ENCODE data around the gene PTPRN.

Gene PTPRN

DNA sequence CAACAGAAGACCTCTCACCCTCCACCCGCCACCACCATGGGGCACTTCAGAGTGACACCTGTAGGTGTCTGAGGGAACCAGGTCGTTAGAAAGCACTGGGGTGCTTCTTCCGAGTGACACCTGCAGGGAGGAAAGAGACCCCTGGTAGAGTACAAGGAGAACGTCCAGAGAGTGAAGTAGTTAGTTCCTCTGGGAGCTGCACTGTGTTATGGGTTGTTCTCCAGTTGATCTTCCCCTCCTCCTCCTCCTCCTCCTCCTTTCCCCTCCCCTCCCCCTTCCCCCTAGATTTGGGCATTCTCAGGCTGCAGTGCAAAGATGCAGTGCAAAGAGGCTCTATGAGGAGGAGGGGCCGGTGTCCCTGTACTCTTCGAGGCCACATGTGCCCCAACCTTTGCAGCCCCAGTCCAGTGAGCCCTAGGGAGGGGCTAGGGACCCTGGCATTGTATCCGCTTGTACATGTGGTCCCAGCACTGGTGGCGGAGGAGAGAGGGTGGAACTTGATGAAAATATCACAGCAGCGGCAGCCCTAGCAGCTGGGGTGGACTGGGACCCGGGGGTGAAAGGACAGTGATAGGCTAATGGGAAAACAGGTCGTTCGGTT, 29.2 kb downstream of the PTPRN start:
- peak overlapping the region; percentile 61 for H3K4me3 ChIP-seq (ENCODE audit: low read depth, low read length)
- no peak for TF ChIP-seq CTCF (IDR thresholded peaks at IDR 0.05; ENCODE audit: low read depth, low read length)

DNA sequence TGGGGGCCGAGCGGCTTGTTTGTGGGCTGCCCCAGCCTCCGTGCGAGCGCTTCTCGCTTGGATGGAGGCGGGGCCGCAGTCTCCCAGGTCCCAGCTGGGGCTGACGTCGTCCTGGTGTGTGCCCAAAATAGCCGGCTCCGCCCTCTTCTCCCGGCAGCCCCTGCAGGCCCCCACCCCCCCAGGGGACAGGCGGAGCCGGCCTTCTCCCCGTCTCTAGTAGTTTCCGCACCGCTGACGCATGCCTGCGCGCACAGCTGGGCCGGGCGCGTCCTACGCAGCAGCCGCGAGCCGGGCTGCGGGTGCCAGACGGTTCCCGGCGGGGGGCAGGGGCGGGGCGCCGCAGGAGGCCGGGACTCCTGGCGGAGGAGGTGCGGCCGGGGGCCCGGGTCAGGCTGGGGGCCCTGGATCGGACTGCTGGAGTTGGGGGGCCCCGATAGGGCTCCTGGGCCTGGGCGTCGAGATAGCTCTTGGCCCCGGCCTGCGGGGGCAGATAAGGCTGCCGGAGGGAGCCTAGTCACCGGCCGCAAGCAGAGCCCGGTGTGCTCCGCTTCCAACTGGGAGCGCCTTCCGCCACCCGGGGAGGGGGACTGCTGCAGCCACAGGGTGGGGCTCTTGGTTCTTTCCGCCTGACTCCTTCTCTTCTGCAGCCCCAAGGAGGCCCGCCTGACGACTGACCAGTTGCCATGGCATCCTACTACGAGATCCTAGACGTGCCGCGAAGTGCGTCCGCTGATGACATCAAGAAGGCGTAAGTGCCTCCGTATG, 29.9 kb downstream of the PTPRN start, which contains the start of gene DNAJB2:
TSS of gene DNAJB2 (plus strand) at position 216 of the 765 bp plus-strand sequence. CDS start at position 684, 468 bp downstream.
- no peak for TF ChIP-seq CTCF (IDR thresholded peaks at IDR 0.05; ENCODE audit: low read depth, low read length)
- peak within 1 kb of the TSS; percentile 61 for H3K4me3 ChIP-seq (ENCODE audit: low read depth, low read length)

GRCh38 chr2:219278655-219279150, 30.5 kb downstream of the PTPRN start:
- no peak overlapping the region for H3K4me3 ChIP-seq (ENCODE audit: low read depth, low read length)
- TF ChIP-seq CTCF (IDR thresholded peaks at IDR 0.05; ENCODE audit: low read depth, low read length), result no peak

GRCh38 chr2:219277703-219278654, 31.2 kb downstream of the PTPRN start:
- peak; percentile 98 for TF ChIP-seq CTCF (IDR thresholded peaks at IDR 0.05; ENCODE audit: low read depth, low read length)
- no peak overlapping the region for H3K4me3 ChIP-seq (ENCODE audit: low read depth, low read length)

GRCh38 chr2:219274361-219274921, 34.8 kb downstream of the PTPRN start:
- peak overlapping the region; percentile 1; the same call in 1 of the 2 replicates for H3K4me3 ChIP-seq (ENCODE audit: low read depth, low read length)
- TF ChIP-seq CTCF (IDR thresholded peaks at IDR 0.05; ENCODE audit: low read depth, low read length), result no peak

DNA sequence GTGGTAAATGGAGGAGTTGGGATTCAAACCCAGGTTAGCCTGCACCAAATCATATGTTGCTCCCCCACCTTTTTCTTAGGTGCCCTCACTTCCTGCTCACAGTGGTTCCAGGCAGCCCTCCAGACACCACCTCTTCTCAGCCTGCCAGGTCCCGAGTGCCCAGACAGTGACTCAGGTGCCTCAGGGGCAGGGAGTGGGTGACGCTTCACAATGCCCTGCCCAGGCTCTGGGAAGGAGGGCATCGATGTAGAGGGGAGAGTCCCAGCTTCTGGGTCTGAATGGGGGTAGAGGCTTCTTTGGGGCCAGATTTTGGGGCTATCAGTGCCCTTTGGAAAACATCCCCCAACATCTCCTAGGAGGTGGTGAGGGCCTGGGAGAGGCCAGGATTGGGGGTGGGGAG, 35.3 kb downstream of the PTPRN start:
- no peak overlapping the region for H3K4me3 ChIP-seq (ENCODE audit: low read depth, low read length)
- TF ChIP-seq CTCF (IDR thresholded peaks at IDR 0.05; ENCODE audit: low read depth, low read length), result no peak

Data from WI38 (cell line).